Measurements from ENCODE around the gene LDLRAD3.

- TF ChIP-seq, protein P1, sequence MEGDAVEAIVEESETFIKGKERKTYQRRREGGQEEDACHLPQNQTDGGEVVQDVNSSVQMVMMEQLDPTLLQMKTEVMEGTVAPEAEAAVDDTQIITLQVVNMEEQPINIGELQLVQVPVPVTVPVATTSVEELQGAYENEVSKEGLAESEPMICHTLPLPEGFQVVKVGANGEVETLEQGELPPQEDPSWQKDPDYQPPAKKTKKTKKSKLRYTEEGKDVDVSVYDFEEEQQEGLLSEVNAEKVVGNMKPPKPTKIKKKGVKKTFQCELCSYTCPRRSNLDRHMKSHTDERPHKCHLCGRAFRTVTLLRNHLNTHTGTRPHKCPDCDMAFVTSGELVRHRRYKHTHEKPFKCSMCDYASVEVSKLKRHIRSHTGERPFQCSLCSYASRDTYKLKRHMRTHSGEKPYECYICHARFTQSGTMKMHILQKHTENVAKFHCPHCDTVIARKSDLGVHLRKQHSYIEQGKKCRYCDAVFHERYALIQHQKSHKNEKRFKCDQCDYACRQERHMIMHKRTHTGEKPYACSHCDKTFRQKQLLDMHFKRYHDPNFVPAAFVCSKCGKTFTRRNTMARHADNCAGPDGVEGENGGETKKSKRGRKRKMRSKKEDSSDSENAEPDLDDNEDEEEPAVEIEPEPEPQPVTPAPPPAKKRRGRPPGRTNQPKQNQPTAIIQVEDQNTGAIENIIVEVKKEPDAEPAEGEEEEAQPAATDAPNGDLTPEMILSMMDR (conservative IDR thresholded peaks at IDR 0.05 in 1 of 2, IDR thresholded peaks at IDR 0.05 in 1 of 2; ENCODE audit: extremely low read depth in 1 of 2, insufficient read depth in 1 of 2, low read depth in 1 of 2, low read length in 2 of 2): no peak
- no peak for TF ChIP-seq EZH2 (IDR thresholded peaks at IDR 0.05; ENCODE audit: borderline replicate concordance, low read length)
Observed at GRCh38 chr11:36142439-36142838, 198.6 kb downstream of the LDLRAD3 start.

Measured in mammary epithelial cell (primary cell).